ENCODE measurements around the gene UCN3.

UCN3 gene

DNA sequence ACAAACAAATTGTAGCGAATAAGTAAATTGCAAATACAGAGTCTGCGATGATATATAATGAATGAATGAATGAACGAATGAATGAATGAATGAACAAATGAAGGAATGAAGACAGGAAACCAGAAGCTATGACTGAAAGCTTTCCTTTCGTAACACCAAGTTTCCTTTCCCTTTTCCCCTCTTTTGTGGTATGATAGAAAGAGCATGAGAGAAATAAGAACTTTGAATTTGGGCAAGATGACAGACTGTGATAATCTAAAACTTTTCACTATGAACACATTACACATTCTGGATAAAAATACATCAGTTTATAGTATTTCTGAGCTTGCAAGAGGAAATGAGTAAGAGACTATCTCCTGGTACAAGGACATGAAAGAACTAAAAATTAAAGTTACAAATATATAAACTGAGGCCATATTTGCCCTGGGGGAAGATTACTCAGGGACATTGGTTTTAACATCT, 8.4 kb upstream of the UCN3 start:
- Histone ChIP-seq H3K4me3 (ENCODE audit: low read depth, low read length) (no peak overlapping the region), H3K14ac (ENCODE audit: low read length) (no peak overlapping the region), H3K27me3 (ENCODE audit: insufficient read depth, low read length) (no peaks in the 10 kb centered on the region), H4K8ac (ENCODE audit: low read depth, low read length) (no peak overlapping the region), H3K4me1 (ENCODE audit: control insufficient read depth in 1 of 2, insufficient read depth in 2 of 2, low read length in 2 of 2) (no peaks in the 10 kb centered on the region), H2AFZ (ENCODE audit: insufficient read depth, low read length, poor library complexity) (no peak overlapping the region), H2BK5ac (ENCODE audit: low read depth, low read length, poor library complexity) (no peak overlapping the region), H3K9ac (ENCODE audit: low read length) (no peak overlapping the region), H3K27ac (ENCODE audit: low read depth, low read length) (no peak overlapping the region), H2AK5ac (ENCODE audit: low read length) (no peak overlapping the region), H3K79me2 (ENCODE audit: control insufficient read depth, insufficient read depth, low read length, poor library complexity) (no peaks in the 10 kb centered on the region), H3K36me3 (ENCODE audit: control insufficient read depth in 1 of 2, insufficient read depth in 2 of 2, low read length in 2 of 2) (no peaks in the 10 kb centered on the region), H3K9me3 (ENCODE audit: insufficient read depth, low read depth, low read length) (no peaks in the 10 kb centered on the region), H2BK12ac (ENCODE audit: low read length) (no peak overlapping the region), H3K4me2 (ENCODE audit: low read length) (no peak overlapping the region), H3K18ac (ENCODE audit: low read length) (no peak overlapping the region), H4K12ac (ENCODE audit: low read depth, low read length) (no peak overlapping the region), H4K91ac (ENCODE audit: low read depth, low read length) (no peak overlapping the region), H2BK120ac (ENCODE audit: insufficient read depth, low read length, poor library complexity) (no peak overlapping the region), H3K79me1 (ENCODE audit: low read length) (no peaks in the 10 kb centered on the region), H3K4ac (ENCODE audit: low read depth, low read length) (no peak overlapping the region), H3K23ac (ENCODE audit: low read length) (no peak overlapping the region)
- DNase-seq: no peak
- no CpG with 5 or more reads among the region's 4 CpGs for WGBS (ENCODE audit: extremely low coverage, insufficient coverage, insufficient read length)

- DNase-seq: no peak
- no peak overlapping the region for H3K18ac ChIP-seq (ENCODE audit: low read length)
- H3K4me1 ChIP-seq (ENCODE audit: control insufficient read depth in 1 of 2, insufficient read depth in 2 of 2, low read length in 2 of 2): no peaks in the 10 kb centered on the region
- no peaks in the 10 kb centered on the region for H3K79me2 ChIP-seq (ENCODE audit: control insufficient read depth, insufficient read depth, low read length, poor library complexity)
- H3K4me2 ChIP-seq (ENCODE audit: low read length): no peak overlapping the region
- H2BK120ac ChIP-seq (ENCODE audit: insufficient read depth, low read length, poor library complexity): no peak overlapping the region
- H3K79me1 ChIP-seq (ENCODE audit: low read length): no peaks in the 10 kb centered on the region
- H4K91ac ChIP-seq (ENCODE audit: low read depth, low read length): no peak overlapping the region
- H4K12ac ChIP-seq (ENCODE audit: low read depth, low read length): no peak overlapping the region
- no peak overlapping the region for H3K4me3 ChIP-seq (ENCODE audit: low read depth, low read length)
- no peak overlapping the region for H2AFZ ChIP-seq (ENCODE audit: insufficient read depth, low read length, poor library complexity)
- H3K23ac ChIP-seq (ENCODE audit: low read length): no peak overlapping the region
- H2BK5ac ChIP-seq (ENCODE audit: low read depth, low read length, poor library complexity): no peak overlapping the region
- H4K8ac ChIP-seq (ENCODE audit: low read depth, low read length): no peak overlapping the region
- WGBS (ENCODE audit: extremely low coverage, insufficient coverage, insufficient read length): no CpG with 5 or more reads among the region's 7 CpGs
- no peak overlapping the region for H2BK12ac ChIP-seq (ENCODE audit: low read length)
- H3K27me3 ChIP-seq (ENCODE audit: insufficient read depth, low read length): no peaks in the 10 kb centered on the region
- H3K9ac ChIP-seq (ENCODE audit: low read length): no peak overlapping the region
- H3K4ac ChIP-seq (ENCODE audit: low read depth, low read length): no peak overlapping the region
- H3K27ac ChIP-seq (ENCODE audit: low read depth, low read length): no peak overlapping the region
- H3K36me3 ChIP-seq (ENCODE audit: control insufficient read depth in 1 of 2, insufficient read depth in 2 of 2, low read length in 2 of 2): no peaks in the 10 kb centered on the region
- H2AK5ac ChIP-seq (ENCODE audit: low read length): no peak overlapping the region
- no peak overlapping the region for H3K14ac ChIP-seq (ENCODE audit: low read length)
- no peaks in the 10 kb centered on the region for H3K9me3 ChIP-seq (ENCODE audit: insufficient read depth, low read depth, low read length)
Observed at GRCh38 chr10:5360318-5360915, 4.3 kb upstream of the UCN3 start.

- Histone ChIP-seq H4K8ac (ENCODE audit: low read depth, low read length) (no peak overlapping the region), H4K91ac (ENCODE audit: low read depth, low read length) (no peak overlapping the region), H3K79me1 (ENCODE audit: low read length) (no peaks in the 10 kb centered on the region), H2AFZ (ENCODE audit: insufficient read depth, low read length, poor library complexity) (no peak overlapping the region), H2BK5ac (ENCODE audit: low read depth, low read length, poor library complexity) (no peak overlapping the region), H2BK12ac (ENCODE audit: low read length) (no peak overlapping the region), H2BK120ac (ENCODE audit: insufficient read depth, low read length, poor library complexity) (no peak overlapping the region), H3K14ac (ENCODE audit: low read length) (no peak overlapping the region), H3K4me3 (ENCODE audit: low read depth, low read length) (no peak overlapping the region), H4K12ac (ENCODE audit: low read depth, low read length) (no peak overlapping the region), H3K9ac (ENCODE audit: low read length) (no peak overlapping the region), H3K18ac (ENCODE audit: low read length) (no peak overlapping the region), H3K9me3 (ENCODE audit: insufficient read depth, low read depth, low read length) (no peaks in the 10 kb centered on the region), H3K79me2 (ENCODE audit: control insufficient read depth, insufficient read depth, low read length, poor library complexity) (no peaks in the 10 kb centered on the region), H3K36me3 (ENCODE audit: control insufficient read depth in 1 of 2, insufficient read depth in 2 of 2, low read length in 2 of 2) (no peaks in the 10 kb centered on the region), H3K27ac (ENCODE audit: low read depth, low read length) (no peak overlapping the region), H3K4ac (ENCODE audit: low read depth, low read length) (no peak overlapping the region), H3K4me2 (ENCODE audit: low read length) (no peak overlapping the region), H2AK5ac (ENCODE audit: low read length) (no peak overlapping the region), H3K23ac (ENCODE audit: low read length) (no peak overlapping the region), H3K4me1 (ENCODE audit: control insufficient read depth in 1 of 2, insufficient read depth in 2 of 2, low read length in 2 of 2) (no peaks in the 10 kb centered on the region), H3K27me3 (ENCODE audit: insufficient read depth, low read length) (no peaks in the 10 kb centered on the region)
- no CpG with 5 or more reads among the region's 4 CpGs for WGBS (ENCODE audit: extremely low coverage, insufficient coverage, insufficient read length)
- no peak for DNase-seq
Observed at GRCh38 chr10:5361966-5362365, 2.8 kb upstream of the UCN3 start.

DNA sequence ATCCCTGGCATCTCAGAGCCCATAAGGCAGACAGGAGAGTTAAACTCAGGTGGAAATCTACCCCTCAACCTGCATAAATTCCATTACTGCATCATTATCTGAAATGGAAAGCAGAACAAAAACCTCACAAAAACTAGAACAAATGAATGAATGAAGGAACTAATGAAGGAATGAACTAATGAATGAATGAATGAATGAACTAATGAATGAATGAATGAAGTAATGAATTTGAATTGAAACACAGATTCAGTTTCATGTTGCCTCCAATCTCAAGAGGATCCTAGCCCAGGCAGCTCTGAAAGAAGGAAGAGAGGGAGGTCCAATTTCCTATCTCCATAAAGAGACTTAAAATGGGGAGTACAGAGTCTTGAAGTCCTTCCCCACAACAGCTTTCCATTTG, 1.9 kb upstream of the UCN3 start:
- no peak overlapping the region for H3K4ac ChIP-seq (ENCODE audit: low read depth, low read length)
- no peak overlapping the region for H4K8ac ChIP-seq (ENCODE audit: low read depth, low read length)
- no peak overlapping the region for H2BK120ac ChIP-seq (ENCODE audit: insufficient read depth, low read length, poor library complexity)
- no peak overlapping the region for H3K14ac ChIP-seq (ENCODE audit: low read length)
- no peak overlapping the region for H3K4me3 ChIP-seq (ENCODE audit: low read depth, low read length)
- H3K27me3 ChIP-seq (ENCODE audit: insufficient read depth, low read length): no peaks in the 10 kb centered on the region
- no peak overlapping the region for H2AFZ ChIP-seq (ENCODE audit: insufficient read depth, low read length, poor library complexity)
- no peak overlapping the region for H4K91ac ChIP-seq (ENCODE audit: low read depth, low read length)
- H3K79me1 ChIP-seq (ENCODE audit: low read length): no peaks in the 10 kb centered on the region
- H3K27ac ChIP-seq (ENCODE audit: low read depth, low read length): no peak overlapping the region
- no peak overlapping the region for H2AK5ac ChIP-seq (ENCODE audit: low read length)
- no peaks in the 10 kb centered on the region for H3K4me1 ChIP-seq (ENCODE audit: control insufficient read depth in 1 of 2, insufficient read depth in 2 of 2, low read length in 2 of 2)
- H3K9ac ChIP-seq (ENCODE audit: low read length): no peak overlapping the region
- no peak overlapping the region for H3K4me2 ChIP-seq (ENCODE audit: low read length)
- no peak overlapping the region for H4K12ac ChIP-seq (ENCODE audit: low read depth, low read length)
- no peak overlapping the region for H2BK12ac ChIP-seq (ENCODE audit: low read length)
- H2BK5ac ChIP-seq (ENCODE audit: low read depth, low read length, poor library complexity): no peak overlapping the region
- H3K18ac ChIP-seq (ENCODE audit: low read length): no peak overlapping the region
- no peaks in the 10 kb centered on the region for H3K9me3 ChIP-seq (ENCODE audit: insufficient read depth, low read depth, low read length)
- no peaks in the 10 kb centered on the region for H3K36me3 ChIP-seq (ENCODE audit: control insufficient read depth in 1 of 2, insufficient read depth in 2 of 2, low read length in 2 of 2)
- H3K23ac ChIP-seq (ENCODE audit: low read length): no peak overlapping the region
- DNase-seq: no peak
- H3K79me2 ChIP-seq (ENCODE audit: control insufficient read depth, insufficient read depth, low read length, poor library complexity): no peaks in the 10 kb centered on the region

Measured in trophoblast cell (in vitro differentiated cells and primary cell).